HCT116 (cell line): ENCODE measurements around the gene GUK1. TPM values are rescaled to one million over a fixed set of nuclear protein-coding genes. Genes with fewer than 3 reads are reported as not detected.

Source experiments
- ATF3 ChIP-seq: IDR thresholded peaks from 2 replicates; pipeline ENCODE4 v1.6.1; 2012
- CEBPB ChIP-seq: IDR thresholded peaks from 2 replicates; pipeline ENCODE4 v1.6.1; 2012; ENCODE audit warnings: low read depth
- EZH2 ChIP-seq: fragments of 200-600 bp; sonication (generic); IDR thresholded peaks from 2 replicates; pipeline ENCODE4 v1.6.1; 2017; ENCODE audit warnings: antibody characterized with exemption, mixed run types
- EZH2phosphoT487 ChIP-seq: fragments of 200-600 bp; IDR thresholded peaks from 2 replicates; pipeline ENCODE4 v1.6.1; 2018; ENCODE audit warnings: antibody characterized with exemption, borderline replicate concordance
- FOSL1 ChIP-seq: IDR thresholded peaks from 2 replicates; pipeline ENCODE4 v1.6.1; 2012; ENCODE audit warnings: low read depth
- RAD21 ChIP-seq: IDR thresholded peaks from 2 replicates; pipeline ENCODE4 v1.6.1; 2012; ENCODE audit warnings: low read depth, mild to moderate bottlenecking
- SP1 ChIP-seq: IDR thresholded peaks from 2 replicates; pipeline ENCODE4 v1.6.1; 2012; ENCODE audit warnings: low read depth
- TCF7L2 ChIP-seq: IDR thresholded peaks from 2 replicates; pipeline ENCODE4 v1.7.0; 2011; ENCODE audit warnings: borderline replicate concordance, inconsistent platforms; ENCODE audit not compliant: insufficient read depth, insufficient read length; ENCODE audit errors: extremely low read depth
- YY1 ChIP-seq: IDR thresholded peaks from 2 replicates; pipeline ENCODE4 v1.6.1; 2011; ENCODE audit warnings: low read length, low read depth, moderate library complexity, mild to moderate bottlenecking; ENCODE audit not compliant: insufficient replicate concordance; ENCODE audit errors: extremely low read depth
- total RNA-seq: library from RNA; stranded (reverse); gene quantifications from one replicate; pipeline ENCODE4 v1.2.1, GENCODE V29; 2021; ENCODE audit not compliant: unreplicated experiment
- TF ChIP-seq, protein P1 (sequence below): IDR thresholded peaks from 2 replicates; pipeline ENCODE4 v1.6.1; 2012; ENCODE audit warnings: low read depth

The GUK1 gene
- total RNA-seq, 1 experiment from 2014 or later: 145 TPM

DNA sequence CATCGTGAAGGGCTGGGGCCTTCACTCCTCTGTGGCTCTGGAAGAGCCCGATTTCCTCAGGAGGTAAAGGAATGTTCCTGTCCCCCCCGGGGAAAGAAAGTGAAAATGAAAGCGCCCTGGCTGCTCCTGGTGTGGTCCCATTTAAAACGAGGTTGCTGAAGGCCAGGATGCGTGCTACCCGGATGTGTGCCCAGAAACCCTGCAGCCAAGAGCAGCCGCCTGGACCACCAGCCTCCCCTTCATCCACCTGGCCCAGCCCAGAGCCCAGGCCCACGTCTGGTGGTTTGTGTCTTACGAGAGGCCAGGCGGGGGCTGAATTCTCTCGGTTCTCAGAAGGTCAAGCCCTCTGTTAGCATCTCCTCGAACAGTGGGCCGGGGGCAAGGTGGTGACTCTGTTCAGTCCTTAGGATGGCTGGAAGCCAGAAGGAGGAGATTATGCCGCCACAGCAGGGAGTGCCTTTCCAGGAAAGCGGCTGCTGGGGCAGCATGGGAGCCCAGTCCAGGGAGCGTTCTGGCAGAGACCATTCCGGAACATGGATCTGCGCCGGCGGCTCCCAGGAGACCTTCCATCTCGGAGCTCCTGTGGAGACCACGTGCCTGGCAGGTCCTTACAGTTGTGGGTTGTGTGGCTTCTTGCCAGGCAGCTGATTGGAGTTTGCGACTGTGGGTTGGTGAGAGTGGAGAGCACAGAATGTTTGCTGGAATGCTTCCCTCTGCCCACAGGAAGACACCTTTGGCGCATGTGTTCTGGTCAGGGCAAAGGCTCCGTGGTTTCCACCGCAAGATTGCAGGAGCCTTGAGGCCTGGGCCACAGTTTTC is 1.4 kb downstream of the GUK1 start (continued):
- TF ChIP-seq, protein P1, sequence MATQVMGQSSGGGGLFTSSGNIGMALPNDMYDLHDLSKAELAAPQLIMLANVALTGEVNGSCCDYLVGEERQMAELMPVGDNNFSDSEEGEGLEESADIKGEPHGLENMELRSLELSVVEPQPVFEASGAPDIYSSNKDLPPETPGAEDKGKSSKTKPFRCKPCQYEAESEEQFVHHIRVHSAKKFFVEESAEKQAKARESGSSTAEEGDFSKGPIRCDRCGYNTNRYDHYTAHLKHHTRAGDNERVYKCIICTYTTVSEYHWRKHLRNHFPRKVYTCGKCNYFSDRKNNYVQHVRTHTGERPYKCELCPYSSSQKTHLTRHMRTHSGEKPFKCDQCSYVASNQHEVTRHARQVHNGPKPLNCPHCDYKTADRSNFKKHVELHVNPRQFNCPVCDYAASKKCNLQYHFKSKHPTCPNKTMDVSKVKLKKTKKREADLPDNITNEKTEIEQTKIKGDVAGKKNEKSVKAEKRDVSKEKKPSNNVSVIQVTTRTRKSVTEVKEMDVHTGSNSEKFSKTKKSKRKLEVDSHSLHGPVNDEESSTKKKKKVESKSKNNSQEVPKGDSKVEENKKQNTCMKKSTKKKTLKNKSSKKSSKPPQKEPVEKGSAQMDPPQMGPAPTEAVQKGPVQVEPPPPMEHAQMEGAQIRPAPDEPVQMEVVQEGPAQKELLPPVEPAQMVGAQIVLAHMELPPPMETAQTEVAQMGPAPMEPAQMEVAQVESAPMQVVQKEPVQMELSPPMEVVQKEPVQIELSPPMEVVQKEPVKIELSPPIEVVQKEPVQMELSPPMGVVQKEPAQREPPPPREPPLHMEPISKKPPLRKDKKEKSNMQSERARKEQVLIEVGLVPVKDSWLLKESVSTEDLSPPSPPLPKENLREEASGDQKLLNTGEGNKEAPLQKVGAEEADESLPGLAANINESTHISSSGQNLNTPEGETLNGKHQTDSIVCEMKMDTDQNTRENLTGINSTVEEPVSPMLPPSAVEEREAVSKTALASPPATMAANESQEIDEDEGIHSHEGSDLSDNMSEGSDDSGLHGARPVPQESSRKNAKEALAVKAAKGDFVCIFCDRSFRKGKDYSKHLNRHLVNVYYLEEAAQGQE: no peak
- no peak for TF ChIP-seq ATF3
- no peak for TF ChIP-seq SP1
- TF ChIP-seq EZH2phosphoT487: no peak
- TF ChIP-seq YY1: no peak
- TF ChIP-seq EZH2: no peak
- no peak for TF ChIP-seq CEBPB
- TF ChIP-seq RAD21: no peak
- TF ChIP-seq FOSL1: no peak
- TF ChIP-seq TCF7L2: no peak
